ENCODE measurements around the gene OSBPL7.

OSBPL7 gene

GRCh38 chr17:47804461-47804860 is 17.1 kb downstream of the OSBPL7 start:
- Histone ChIP-seq H3K4ac (ENCODE audit: low read depth, low read length) (no peak overlapping the region), H2AK5ac (ENCODE audit: low read length) (no peak overlapping the region), H3K79me2 (ENCODE audit: control insufficient read depth, insufficient read depth, low read length, poor library complexity) (no peaks in the 10 kb centered on the region), H2BK5ac (ENCODE audit: low read depth, low read length, poor library complexity) (no peak overlapping the region), H2BK12ac (ENCODE audit: low read length) (no peak overlapping the region), H3K14ac (ENCODE audit: low read length) (no peak overlapping the region), H4K8ac (ENCODE audit: low read depth, low read length) (no peak overlapping the region), H3K9ac (ENCODE audit: low read length) (no peak overlapping the region), H2BK120ac (ENCODE audit: insufficient read depth, low read length, poor library complexity) (no peak overlapping the region), H3K79me1 (ENCODE audit: low read length) (no peaks in the 10 kb centered on the region), H3K9me3 (ENCODE audit: insufficient read depth, low read depth, low read length) (no peaks in the 10 kb centered on the region), H4K91ac (ENCODE audit: low read depth, low read length) (no peak overlapping the region), H3K23ac (ENCODE audit: low read length) (no peak overlapping the region), H3K27ac (ENCODE audit: low read depth, low read length) (no peak overlapping the region), H4K12ac (ENCODE audit: low read depth, low read length) (no peak overlapping the region), H3K4me2 (ENCODE audit: low read length) (no peak overlapping the region), H2AFZ (ENCODE audit: insufficient read depth, low read length, poor library complexity) (no peak overlapping the region), H3K18ac (ENCODE audit: low read length) (no peak overlapping the region), H3K4me3 (ENCODE audit: low read depth, low read length) (no peak overlapping the region), H3K4me1 (ENCODE audit: control insufficient read depth in 1 of 2, insufficient read depth in 2 of 2, low read length in 2 of 2) (peaks cover 4 to 6% of the 10 kb centered on the region in 2 experiments), H3K27me3 (ENCODE audit: insufficient read depth, low read length) (no peaks in the 10 kb centered on the region), H3K36me3 (ENCODE audit: control insufficient read depth in 1 of 2, insufficient read depth in 2 of 2, low read length in 2 of 2) (peaks cover 22 to 26% of the 10 kb centered on the region in 2 experiments)
- no CpG with 5 or more reads among the region's 3 CpGs for WGBS (ENCODE audit: extremely low coverage, insufficient coverage, insufficient read length)
- no peak for DNase-seq

GRCh38 chr17:47803751-47804150 is 17.8 kb downstream of the OSBPL7 start:
- Histone ChIP-seq H3K27me3 (ENCODE audit: insufficient read depth, low read length) (no peaks in the 10 kb centered on the region), H2BK12ac (ENCODE audit: low read length) (no peak overlapping the region), H2BK120ac (ENCODE audit: insufficient read depth, low read length, poor library complexity) (no peak overlapping the region), H3K27ac (ENCODE audit: low read depth, low read length) (no peak overlapping the region), H3K18ac (ENCODE audit: low read length) (no peak overlapping the region), H3K4me3 (ENCODE audit: low read depth, low read length) (no peak overlapping the region), H3K79me2 (ENCODE audit: control insufficient read depth, insufficient read depth, low read length, poor library complexity) (no peaks in the 10 kb centered on the region), H3K79me1 (ENCODE audit: low read length) (no peaks in the 10 kb centered on the region), H4K91ac (ENCODE audit: low read depth, low read length) (no peak overlapping the region), H3K36me3 (ENCODE audit: control insufficient read depth in 1 of 2, insufficient read depth in 2 of 2, low read length in 2 of 2) (peaks cover 16 to 19% of the 10 kb centered on the region in 2 experiments), H3K4me2 (ENCODE audit: low read length) (no peak overlapping the region), H3K4me1 (ENCODE audit: control insufficient read depth in 1 of 2, insufficient read depth in 2 of 2, low read length in 2 of 2) (no peaks in the 10 kb centered on the region), H3K14ac (ENCODE audit: low read length) (no peak overlapping the region), H4K12ac (ENCODE audit: low read depth, low read length) (no peak overlapping the region), H4K8ac (ENCODE audit: low read depth, low read length) (no peak overlapping the region), H3K9me3 (ENCODE audit: insufficient read depth, low read depth, low read length) (no peaks in the 10 kb centered on the region), H3K23ac (ENCODE audit: low read length) (no peak overlapping the region), H3K9ac (ENCODE audit: low read length) (no peak overlapping the region), H2AK5ac (ENCODE audit: low read length) (no peak overlapping the region), H3K4ac (ENCODE audit: low read depth, low read length) (no peak overlapping the region), H2BK5ac (ENCODE audit: low read depth, low read length, poor library complexity) (no peak overlapping the region), H2AFZ (ENCODE audit: insufficient read depth, low read length, poor library complexity) (no peak overlapping the region)
- DNase-seq, result no peak
- no CpG with 5 or more reads among the region's 6 CpGs for WGBS (ENCODE audit: extremely low coverage, insufficient coverage, insufficient read length)

- no peak overlapping the region for H3K9ac ChIP-seq (ENCODE audit: low read length)
- H3K27ac ChIP-seq (ENCODE audit: low read depth, low read length), result no peak overlapping the region
- no peaks in the 10 kb centered on the region for H3K4me1 ChIP-seq (ENCODE audit: control insufficient read depth in 1 of 2, insufficient read depth in 2 of 2, low read length in 2 of 2)
- no peak overlapping the region for H3K18ac ChIP-seq (ENCODE audit: low read length)
- peaks cover 10 to 14% of the 10 kb centered on the region in 2 experiments for H3K36me3 ChIP-seq (ENCODE audit: control insufficient read depth in 1 of 2, insufficient read depth in 2 of 2, low read length in 2 of 2)
- H3K14ac ChIP-seq (ENCODE audit: low read length), result no peak overlapping the region
- no peaks in the 10 kb centered on the region for H3K79me1 ChIP-seq (ENCODE audit: low read length)
- H4K91ac ChIP-seq (ENCODE audit: low read depth, low read length), result no peak overlapping the region
- H3K4me2 ChIP-seq (ENCODE audit: low read length), result no peak overlapping the region
- WGBS (ENCODE audit: extremely low coverage, insufficient coverage, insufficient read length), result no CpG with 5 or more reads among the region's 5 CpGs
- H4K8ac ChIP-seq (ENCODE audit: low read depth, low read length), result no peak overlapping the region
- H2BK12ac ChIP-seq (ENCODE audit: low read length), result no peak overlapping the region
- H3K23ac ChIP-seq (ENCODE audit: low read length), result no peak overlapping the region
- H2BK5ac ChIP-seq (ENCODE audit: low read depth, low read length, poor library complexity), result no peak overlapping the region
- H3K9me3 ChIP-seq (ENCODE audit: insufficient read depth, low read depth, low read length), result no peaks in the 10 kb centered on the region
- H3K27me3 ChIP-seq (ENCODE audit: insufficient read depth, low read length), result no peaks in the 10 kb centered on the region
- H2BK120ac ChIP-seq (ENCODE audit: insufficient read depth, low read length, poor library complexity), result no peak overlapping the region
- H4K12ac ChIP-seq (ENCODE audit: low read depth, low read length), result no peak overlapping the region
- no peak overlapping the region for H2AFZ ChIP-seq (ENCODE audit: insufficient read depth, low read length, poor library complexity)
- no peak overlapping the region for H2AK5ac ChIP-seq (ENCODE audit: low read length)
- DNase-seq, result no peak
- no peak overlapping the region for H3K4me3 ChIP-seq (ENCODE audit: low read depth, low read length)
- H3K4ac ChIP-seq (ENCODE audit: low read depth, low read length), result no peak overlapping the region
- no peaks in the 10 kb centered on the region for H3K79me2 ChIP-seq (ENCODE audit: control insufficient read depth, insufficient read depth, low read length, poor library complexity)
Observed at GRCh38 chr17:47803201-47803600, 18.4 kb downstream of the OSBPL7 start.

- Histone ChIP-seq H3K23ac (ENCODE audit: low read length) (no peak overlapping the region), H3K14ac (ENCODE audit: low read length) (no peak overlapping the region), H3K4me2 (ENCODE audit: low read length) (no peak overlapping the region), H2BK12ac (ENCODE audit: low read length) (no peak overlapping the region), H3K18ac (ENCODE audit: low read length) (no peak overlapping the region), H3K4me1 (ENCODE audit: control insufficient read depth in 1 of 2, insufficient read depth in 2 of 2, low read length in 2 of 2) (no peaks in the 10 kb centered on the region), H4K8ac (ENCODE audit: low read depth, low read length) (no peak overlapping the region), H3K36me3 (ENCODE audit: control insufficient read depth in 1 of 2, insufficient read depth in 2 of 2, low read length in 2 of 2) (peaks cover 3 to 7% of the 10 kb centered on the region in 2 experiments), H4K91ac (ENCODE audit: low read depth, low read length) (no peak overlapping the region), H3K79me2 (ENCODE audit: control insufficient read depth, insufficient read depth, low read length, poor library complexity) (no peaks in the 10 kb centered on the region), H3K27ac (ENCODE audit: low read depth, low read length) (no peak overlapping the region), H3K4me3 (ENCODE audit: low read depth, low read length) (no peak overlapping the region), H2BK120ac (ENCODE audit: insufficient read depth, low read length, poor library complexity) (no peak overlapping the region), H2AK5ac (ENCODE audit: low read length) (no peak overlapping the region), H3K27me3 (ENCODE audit: insufficient read depth, low read length) (no peaks in the 10 kb centered on the region), H2BK5ac (ENCODE audit: low read depth, low read length, poor library complexity) (no peak overlapping the region), H2AFZ (ENCODE audit: insufficient read depth, low read length, poor library complexity) (peak overlapping the region; percentile 8), H3K9me3 (ENCODE audit: insufficient read depth, low read depth, low read length) (no peaks in the 10 kb centered on the region), H3K4ac (ENCODE audit: low read depth, low read length) (no peak overlapping the region), H3K79me1 (ENCODE audit: low read length) (no peaks in the 10 kb centered on the region), H3K9ac (ENCODE audit: low read length) (no peak overlapping the region), H4K12ac (ENCODE audit: low read depth, low read length) (no peak overlapping the region)
- peak; percentile 56 to 66 for DNase-seq
- WGBS (ENCODE audit: extremely low coverage, insufficient coverage, insufficient read length), result no CpG with 5 or more reads among the region's 9 CpGs
Observed at GRCh38 chr17:47802341-47803022, 19.1 kb downstream of the OSBPL7 start.
